Measurements from ENCODE around the gene CRYBA4. TPM values are rescaled to one million over a fixed set of nuclear protein-coding genes. Genes with fewer than 3 reads are reported as not detected.

CRYBA4 gene
- total and polyA plus RNA-seq, 4 donors = not detected

GRCh38 chr22:26577081-26577480 is 44.7 kb upstream of the CRYBA4 start:
- Histone ChIP-seq H3K9me3 (ENCODE audit: control insufficient read depth in 4 of 4, low read length in 3 of 4) (no peaks in the 10 kb centered on the region), H3K9ac (ENCODE audit: low read depth in 1 of 2, low read length in 2 of 2) (no peak overlapping the region), H3K27me3 (ENCODE audit: control insufficient read depth in 4 of 4, insufficient read depth in 4 of 4, low read length in 3 of 4) (no peaks in the 10 kb centered on the region), H3K36me3 (ENCODE audit: control insufficient read depth in 4 of 4, insufficient read depth in 3 of 4, low read depth in 1 of 4, low read length in 3 of 4) (peaks cover 0 to 9% (median 1%) of the 10 kb centered on the region in 4 donors), H3K27ac (ENCODE audit: low read depth in 1 of 2, low read length in 2 of 2) (no peak overlapping the region), H3K4me3 (ENCODE audit: low read depth in 1 of 3, low read length in 3 of 3) (no peak overlapping the region), H3K4me1 (ENCODE audit: control insufficient read depth in 4 of 4, insufficient read depth in 4 of 4, low read length in 3 of 4) (peaks cover 0 to 22% (median 10%) of the 10 kb centered on the region in 4 donors)
- no peak for TF ChIP-seq HNF4A (conservative IDR thresholded peaks at IDR 0.05)
- TF ChIP-seq CTCF (IDR thresholded peaks at IDR 0.05; ENCODE audit: low read depth, low read length, missing input control) = no peak
- TF ChIP-seq FOXA2 (IDR thresholded peaks at IDR 0.05) = no peak
- no peak for TF ChIP-seq NR2F2 (IDR thresholded peaks at IDR 0.05)
- no peak for TF ChIP-seq GABPA (IDR thresholded peaks at IDR 0.05 in 1 of 2, conservative IDR thresholded peaks at IDR 0.05 in 1 of 2)
- no peak for TF ChIP-seq SP1 (IDR thresholded peaks at IDR 0.05)
- TF ChIP-seq RAD21 (IDR thresholded peaks at IDR 0.05) = no peak
- TF ChIP-seq FOXA1 (IDR thresholded peaks at IDR 0.05) = no peak
- TF ChIP-seq ATF3 (IDR thresholded peaks at IDR 0.05) = no peak
- TF ChIP-seq HNF4G (IDR thresholded peaks at IDR 0.05) = no peak
- TF ChIP-seq MAX (IDR thresholded peaks at IDR 0.05) = no peak
- 85% methylated on average over 7 of the region's 7 CpGs for WGBS
- DNase-seq (ENCODE audit: low spot score) = no peak

GRCh38 chr22:26579331-26579886 is 42.4 kb upstream of the CRYBA4 start:
- Histone ChIP-seq H3K9ac (ENCODE audit: low read depth in 1 of 2, low read length in 2 of 2) (no peak overlapping the region), H3K4me1 (ENCODE audit: control insufficient read depth in 4 of 4, insufficient read depth in 4 of 4, low read length in 3 of 4) (peaks cover 0 to 7% (median 1%) of the 10 kb centered on the region in 4 donors)
- DNase-seq (ENCODE audit: low spot score) = no peak

More at GRCh38 chr22:26579331-26579886, 42.4 kb upstream of the CRYBA4 start:
- no peak overlapping the region for H3K4me3 ChIP-seq (ENCODE audit: low read depth in 1 of 3, low read length in 3 of 3)
- no peaks in the 10 kb centered on the region for H3K9me3 ChIP-seq (ENCODE audit: control insufficient read depth in 4 of 4, low read length in 3 of 4)
- WGBS = 67% methylated on average over 10 of the region's 10 CpGs
- TF ChIP-seq NR2F2 (IDR thresholded peaks at IDR 0.05) (no peak), EGR1 (IDR thresholded peaks at IDR 0.05; ENCODE audit: low read depth in 2 of 2) (no peak), ATF3 (IDR thresholded peaks at IDR 0.05) (no peak), FOXA1 (IDR thresholded peaks at IDR 0.05) (no peak), REST (IDR thresholded peaks at IDR 0.05) (no peak), YY1 (IDR thresholded peaks at IDR 0.05) (no peak), GABPA (IDR thresholded peaks at IDR 0.05 in 1 of 2, conservative IDR thresholded peaks at IDR 0.05 in 1 of 2) (no peak), TAF1 (conservative IDR thresholded peaks at IDR 0.05) (no peak), FOXA2 (IDR thresholded peaks at IDR 0.05) (no peak), RXRA (IDR thresholded peaks at IDR 0.05) (no peak), JUND (IDR thresholded peaks at IDR 0.05) (no peak), ZBTB33 (IDR thresholded peaks at IDR 0.05) (no peak), CTCF (IDR thresholded peaks at IDR 0.05; ENCODE audit: low read depth, low read length, missing input control) (no peak), MAX (IDR thresholded peaks at IDR 0.05) (no peak)
- peaks cover 0 to 12% (median 3%) of the 10 kb centered on the region in 4 donors for H3K36me3 ChIP-seq (ENCODE audit: control insufficient read depth in 4 of 4, insufficient read depth in 3 of 4, low read depth in 1 of 4, low read length in 3 of 4)
- H3K27ac ChIP-seq (ENCODE audit: low read depth in 1 of 2, low read length in 2 of 2) = no peak overlapping the region
- no peaks in the 10 kb centered on the region for H3K27me3 ChIP-seq (ENCODE audit: control insufficient read depth in 4 of 4, insufficient read depth in 4 of 4, low read length in 3 of 4)

All from liver (tissue), 9 donors.